ENCODE measurements around the gene LCE1D. TPM values are rescaled to one million over a fixed set of nuclear protein-coding genes. Genes with fewer than 3 reads are reported as not detected.

LCE1D gene
- total RNA-seq, 1 donor from 2014 or later = not detected

DNA sequence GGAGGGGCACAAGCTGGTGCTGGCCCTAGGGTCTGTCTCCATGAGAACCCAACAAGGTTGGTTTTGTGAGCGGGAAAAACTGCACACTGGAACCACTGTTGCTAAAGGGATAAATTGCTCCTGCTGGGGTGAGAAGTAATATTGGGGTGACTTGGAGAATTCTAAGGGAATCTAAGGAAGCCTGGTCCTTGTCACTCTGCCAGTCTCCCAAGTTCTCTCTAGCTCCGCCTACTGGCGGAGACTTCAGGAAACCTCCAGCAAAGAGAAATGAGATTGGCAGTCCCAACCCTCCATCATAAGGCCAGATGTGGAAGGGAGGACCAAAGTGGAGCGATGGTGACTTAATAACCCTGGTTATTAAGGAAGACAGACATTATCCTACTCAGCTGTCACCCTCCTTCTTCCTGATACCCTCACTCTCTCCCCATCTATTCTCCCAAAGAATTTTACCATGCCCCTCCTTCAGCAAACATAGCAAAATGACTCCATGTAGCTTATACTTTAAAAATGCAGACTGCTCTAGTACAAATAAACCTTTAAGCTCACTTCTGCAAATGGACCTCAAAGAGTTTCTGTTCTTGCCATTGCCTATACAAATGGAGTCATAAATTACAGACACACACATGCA, 18.9 kb upstream of the LCE1D start:
- TF ChIP-seq, protein P1, sequence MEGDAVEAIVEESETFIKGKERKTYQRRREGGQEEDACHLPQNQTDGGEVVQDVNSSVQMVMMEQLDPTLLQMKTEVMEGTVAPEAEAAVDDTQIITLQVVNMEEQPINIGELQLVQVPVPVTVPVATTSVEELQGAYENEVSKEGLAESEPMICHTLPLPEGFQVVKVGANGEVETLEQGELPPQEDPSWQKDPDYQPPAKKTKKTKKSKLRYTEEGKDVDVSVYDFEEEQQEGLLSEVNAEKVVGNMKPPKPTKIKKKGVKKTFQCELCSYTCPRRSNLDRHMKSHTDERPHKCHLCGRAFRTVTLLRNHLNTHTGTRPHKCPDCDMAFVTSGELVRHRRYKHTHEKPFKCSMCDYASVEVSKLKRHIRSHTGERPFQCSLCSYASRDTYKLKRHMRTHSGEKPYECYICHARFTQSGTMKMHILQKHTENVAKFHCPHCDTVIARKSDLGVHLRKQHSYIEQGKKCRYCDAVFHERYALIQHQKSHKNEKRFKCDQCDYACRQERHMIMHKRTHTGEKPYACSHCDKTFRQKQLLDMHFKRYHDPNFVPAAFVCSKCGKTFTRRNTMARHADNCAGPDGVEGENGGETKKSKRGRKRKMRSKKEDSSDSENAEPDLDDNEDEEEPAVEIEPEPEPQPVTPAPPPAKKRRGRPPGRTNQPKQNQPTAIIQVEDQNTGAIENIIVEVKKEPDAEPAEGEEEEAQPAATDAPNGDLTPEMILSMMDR (IDR thresholded peaks at IDR 0.05; ENCODE audit: partially characterized antibody, unreplicated experiment) = no peak
- H3K27me3 Mint-ChIP-seq (ENCODE audit: unreplicated experiment) = peaks cover 8% of the 10 kb centered on the region
- DNase-seq = peak; percentile 48

DNA sequence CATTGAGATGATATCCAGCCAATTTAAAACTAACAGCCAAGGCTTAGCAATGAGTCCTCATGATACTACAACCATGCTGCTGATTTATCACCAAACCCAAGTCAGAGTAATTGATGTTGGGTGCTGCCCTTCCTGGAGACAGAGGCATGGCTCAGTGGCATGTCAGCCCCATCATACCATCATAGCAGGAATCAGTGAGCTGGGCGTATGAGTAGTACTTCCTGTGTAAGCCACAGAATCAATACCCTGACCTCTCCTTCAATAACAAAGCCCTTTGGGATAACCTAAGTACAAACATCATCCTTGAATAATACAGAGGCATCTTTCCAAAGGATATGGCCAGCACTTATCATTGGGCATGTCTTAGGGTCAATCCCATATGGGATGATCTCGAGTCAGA, 13.4 kb upstream of the LCE1D start:
- H3K4me1 Mint-ChIP-seq (ENCODE audit: low read depth, unreplicated experiment) = no peaks in the 10 kb centered on the region

More for the DNA sequence above, 18.9 kb upstream of the LCE1D start:
- Mint-ChIP-seq H3K36me3 (ENCODE audit: unreplicated experiment) (no peaks in the 10 kb centered on the region), H3K4me1 (ENCODE audit: low read depth, unreplicated experiment) (no peaks in the 10 kb centered on the region), H3K27ac (ENCODE audit: unreplicated experiment) (no peak overlapping the region), H3K4me3 (ENCODE audit: unreplicated experiment) (no peak overlapping the region), H3K9me3 (ENCODE audit: unreplicated experiment) (no peaks in the 10 kb centered on the region)

DNA sequence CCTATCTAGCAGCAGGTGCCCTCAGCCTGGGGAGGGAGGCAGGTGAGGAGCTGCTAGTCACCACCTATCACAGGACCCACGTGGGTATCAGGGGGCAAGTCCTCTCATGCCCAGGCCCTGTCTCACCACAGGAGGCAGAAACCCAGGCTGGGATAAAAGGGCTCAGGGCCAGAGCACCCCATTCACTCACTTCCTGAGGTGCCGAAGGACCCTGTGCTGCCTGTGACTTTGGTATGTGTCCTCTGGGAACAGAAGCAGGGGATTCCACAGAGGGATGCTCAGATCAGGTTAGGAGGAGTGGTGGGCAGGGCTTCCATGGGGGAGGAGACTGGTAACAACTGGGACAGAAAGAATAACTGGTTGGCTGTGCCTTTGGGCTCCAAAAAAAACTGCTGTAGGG, 10.4 kb upstream of the LCE1D start, which contains the start of gene LCE1E:
LCE1E (plus strand) TSS at position 181 of the 400 bp plus-strand sequence. CDS start 1,043 bp downstream, outside the sequence.
- Mint-ChIP-seq H3K27ac (ENCODE audit: unreplicated experiment) (no peak within 1 kb of the TSS), H3K27me3 (ENCODE audit: unreplicated experiment) (no peaks in the 10 kb centered on the region), H3K4me1 (ENCODE audit: low read depth, unreplicated experiment) (no peaks in the 10 kb centered on the region), H3K9me3 (ENCODE audit: unreplicated experiment) (no peaks in the 10 kb centered on the region), H3K36me3 (ENCODE audit: unreplicated experiment) (no peaks in the 10 kb centered on the region), H3K4me3 (ENCODE audit: unreplicated experiment) (no peak within 1 kb of the TSS)
- TF ChIP-seq, protein P1 (IDR thresholded peaks at IDR 0.05; ENCODE audit: partially characterized antibody, unreplicated experiment) = no peak
- DNase-seq = no peak

More for the DNA sequence above, 13.4 kb upstream of the LCE1D start:
- TF ChIP-seq, protein P1 (IDR thresholded peaks at IDR 0.05; ENCODE audit: partially characterized antibody, unreplicated experiment) = no peak
- Mint-ChIP-seq H3K27me3 (ENCODE audit: unreplicated experiment) (no peaks in the 10 kb centered on the region), H3K4me3 (ENCODE audit: unreplicated experiment) (no peak overlapping the region), H3K36me3 (ENCODE audit: unreplicated experiment) (no peaks in the 10 kb centered on the region), H3K27ac (ENCODE audit: unreplicated experiment) (no peak overlapping the region), H3K9me3 (ENCODE audit: unreplicated experiment) (no peaks in the 10 kb centered on the region)
- DNase-seq = no peak

DNA sequence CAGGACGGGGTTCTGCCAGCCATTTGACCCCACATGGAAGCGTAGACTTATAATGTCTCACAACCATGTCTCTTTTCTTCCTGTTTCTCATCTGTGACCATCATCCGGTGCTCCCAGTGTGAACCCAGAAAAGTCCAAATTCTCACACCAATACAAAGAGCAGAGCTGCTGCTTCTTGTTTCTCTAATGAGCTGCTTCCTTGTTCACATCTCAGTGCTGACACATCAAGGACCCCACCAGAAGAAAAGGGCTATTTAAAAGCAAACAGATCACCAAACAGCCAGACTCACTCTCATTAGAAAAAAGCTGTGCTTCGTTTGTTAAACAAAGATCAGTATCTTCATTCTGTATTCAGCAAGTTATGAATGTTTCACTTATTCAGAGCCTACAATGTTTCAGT, 835 bp upstream of the LCE1D start:
- Mint-ChIP-seq H3K27ac (ENCODE audit: unreplicated experiment) (no peak overlapping the region), H3K9me3 (ENCODE audit: unreplicated experiment) (peaks cover 3% of the 10 kb centered on the region)
- DNase-seq = no peak

DNA sequence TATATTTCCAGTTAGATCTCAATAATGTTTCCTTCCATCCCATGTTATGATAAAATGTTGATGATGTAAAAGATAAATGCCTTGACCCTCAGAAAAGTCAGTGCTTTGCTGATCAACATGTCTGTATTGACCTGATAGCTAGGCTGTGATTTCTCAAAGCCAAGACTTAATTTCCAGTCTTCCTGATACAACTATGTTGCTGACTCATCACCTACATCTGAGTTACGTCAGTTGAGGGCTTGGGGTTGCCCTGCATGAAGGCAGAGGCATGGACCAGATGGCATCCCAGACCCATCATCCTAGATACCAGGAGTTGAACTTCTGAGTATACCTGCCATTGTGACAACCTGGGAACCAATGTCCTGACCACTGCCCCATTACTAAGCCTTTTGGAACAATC, 4.8 kb downstream of the LCE1D start:
- no peak for DNase-seq
- TF ChIP-seq, protein P1 (IDR thresholded peaks at IDR 0.05; ENCODE audit: partially characterized antibody, unreplicated experiment) = no peak
- Mint-ChIP-seq H3K9me3 (ENCODE audit: unreplicated experiment) (peaks cover 5% of the 10 kb centered on the region), H3K27me3 (ENCODE audit: unreplicated experiment) (peaks cover 2% of the 10 kb centered on the region), H3K27ac (ENCODE audit: unreplicated experiment) (no peak overlapping the region), H3K4me3 (ENCODE audit: unreplicated experiment) (no peak overlapping the region), H3K36me3 (ENCODE audit: unreplicated experiment) (no peaks in the 10 kb centered on the region), H3K4me1 (ENCODE audit: low read depth, unreplicated experiment) (no peaks in the 10 kb centered on the region)

More for the DNA sequence above, 835 bp upstream of the LCE1D start:
- H3K4me1 Mint-ChIP-seq (ENCODE audit: low read depth, unreplicated experiment) = no peaks in the 10 kb centered on the region
- H3K4me3 Mint-ChIP-seq (ENCODE audit: unreplicated experiment) = no peak overlapping the region
- TF ChIP-seq, protein P1 (IDR thresholded peaks at IDR 0.05; ENCODE audit: partially characterized antibody, unreplicated experiment) = no peak
- no peaks in the 10 kb centered on the region for H3K36me3 Mint-ChIP-seq (ENCODE audit: unreplicated experiment)
- H3K27me3 Mint-ChIP-seq (ENCODE audit: unreplicated experiment) = no peaks in the 10 kb centered on the region

All from glutamatergic neuron (in vitro differentiated cells).